H9 (cell line): ENCODE results near the gene ALG1L2. TPM values are rescaled to one million over a fixed set of nuclear protein-coding genes. Genes with fewer than 3 reads are reported as not detected.

Experiments
- DNase-seq: peaks from one replicate; pipeline ENCODE4 v3.0.0-alpha.2; 2017
- H2AFZ ChIP-seq: one replicate; pipeline ENCODE4 v1.6.1; 2013; ENCODE audit warnings: mild to moderate bottlenecking, low read length, control low read depth, moderate library complexity
- H2AK5ac ChIP-seq: 2 replicates; pipeline ENCODE4 v1.6.1; 2013; ENCODE audit warnings: low read length, control low read depth, mixed read lengths; ENCODE audit not compliant: insufficient read length
- H2BK120ac ChIP-seq: one replicate; pipeline ENCODE4 v1.6.1; 2013; ENCODE audit warnings: low read depth, mild to moderate bottlenecking, low read length, control low read depth, inconsistent platforms; ENCODE audit not compliant: poor library complexity, severe bottlenecking
- H2BK12ac ChIP-seq: 2 replicates; pipeline ENCODE4 v1.6.1; 2013; ENCODE audit warnings: low read length, control low read depth, mixed read lengths, low read depth; ENCODE audit not compliant: insufficient read length
- H2BK15ac ChIP-seq: 2 replicates; pipeline ENCODE4 v1.6.1; 2013; ENCODE audit warnings: low read depth, low read length, control low read depth
- H2BK20ac ChIP-seq: one replicate; pipeline ENCODE4 v1.6.1; 2013; ENCODE audit warnings: low read depth, mild to moderate bottlenecking, low read length, control low read depth, inconsistent platforms; ENCODE audit not compliant: poor library complexity, severe bottlenecking
- H2BK5ac ChIP-seq: 2 replicates; pipeline ENCODE4 v1.6.1; 2013; ENCODE audit warnings: low read length, control low read depth, mixed read lengths; ENCODE audit not compliant: insufficient read length
- H3K14ac ChIP-seq: 2 replicates; pipeline ENCODE4 v1.6.1; 2013; ENCODE audit warnings: low read length, control low read depth; ENCODE audit not compliant: insufficient read depth
- H3K18ac ChIP-seq: 2 replicates; pipeline ENCODE4 v1.6.1; 2013; ENCODE audit warnings: low read depth, mild to moderate bottlenecking, mixed read lengths, low read length, control low read depth; ENCODE audit not compliant: insufficient read length
- H3K23ac ChIP-seq: 2 replicates; pipeline ENCODE4 v1.6.1; 2013; ENCODE audit warnings: low read length, control low read depth, mixed read lengths, low read depth; ENCODE audit not compliant: insufficient read length
- H3K23me2 ChIP-seq: 2 replicates; pipeline ENCODE4 v1.6.1; 2013; ENCODE audit warnings: low read depth, mild to moderate bottlenecking, mixed read lengths, low read length, control low read depth; ENCODE audit not compliant: insufficient read length, poor library complexity, severe bottlenecking
- H3K27ac ChIP-seq: 2 replicates; pipeline ENCODE4 v1.5.1; 2013; ENCODE audit warnings: low read length, control low read depth, mixed read lengths, low read depth; ENCODE audit not compliant: insufficient read length
- H3K27me3 ChIP-seq: 2 replicates; pipeline ENCODE4 v1.6.1; 2013; ENCODE audit warnings: low read length, control low read depth, inconsistent platforms; ENCODE audit not compliant: insufficient read depth
- H3K4ac ChIP-seq: 2 replicates; pipeline ENCODE4 v1.6.1; 2013; ENCODE audit warnings: low read depth, mild to moderate bottlenecking, control low read depth, inconsistent platforms, low read length, moderate library complexity
- H3K4me1 ChIP-seq: 2 replicates; pipeline ENCODE4 v1.6.1; 2013; ENCODE audit warnings: low read length, control low read depth, inconsistent platforms; ENCODE audit not compliant: insufficient read depth
- H3K4me2 ChIP-seq: 2 replicates; pipeline ENCODE4 v1.6.1; 2013; ENCODE audit warnings: low read length, control low read depth, mixed read lengths; ENCODE audit not compliant: insufficient read length, insufficient read depth
- H3K56ac ChIP-seq: 2 replicates; pipeline ENCODE4 v1.6.1; 2013; ENCODE audit warnings: low read depth, mild to moderate bottlenecking, mixed read lengths, low read length, control low read depth; ENCODE audit not compliant: insufficient read length
- H3K79me1 ChIP-seq: 2 replicates; pipeline ENCODE4 v1.6.1; 2013; ENCODE audit warnings: low read depth, mild to moderate bottlenecking, moderate library complexity, low read length, control low read depth, inconsistent platforms; ENCODE audit not compliant: insufficient read depth, poor library complexity, severe bottlenecking
- H3K79me2 ChIP-seq: 2 replicates; pipeline ENCODE4 v1.6.1; 2013; ENCODE audit warnings: low read length, control low read depth, inconsistent platforms; ENCODE audit not compliant: insufficient read depth
- H3K9ac ChIP-seq: 2 replicates; pipeline ENCODE4 v1.6.1; 2013; ENCODE audit warnings: low read length, control low read depth, mixed read lengths; ENCODE audit not compliant: insufficient read length; ENCODE audit errors: extremely low read depth
- H3K9me3 ChIP-seq: one replicate; pipeline ENCODE4 v1.6.1; 2013; ENCODE audit warnings: low read depth, low read length, inconsistent platforms; ENCODE audit not compliant: control insufficient read depth
- H3T11ph ChIP-seq: one replicate; pipeline ENCODE4 v1.6.1; 2013; ENCODE audit warnings: mild to moderate bottlenecking, low read length, control low read depth, inconsistent platforms
- H4K20me1 ChIP-seq: one replicate; pipeline ENCODE4 v1.6.1; 2013; ENCODE audit not compliant: control insufficient read depth, insufficient read length, insufficient read depth
- H4K5ac ChIP-seq: 2 replicates; pipeline ENCODE4 v1.6.1; 2013; ENCODE audit warnings: low read depth, mild to moderate bottlenecking, mixed read lengths, low read length, control low read depth; ENCODE audit not compliant: insufficient read length
- H4K8ac ChIP-seq: replicated peaks from 2 replicates; pipeline ENCODE4 v1.6.1; 2013; ENCODE audit warnings: low read length, control low read depth, mixed read lengths, low read depth; ENCODE audit not compliant: insufficient read length
- H4K91ac ChIP-seq: 2 replicates; pipeline ENCODE4 v1.6.1; 2013; ENCODE audit warnings: low read depth, mild to moderate bottlenecking, moderate library complexity, mixed read lengths, low read length, control low read depth; ENCODE audit not compliant: insufficient read length
- H3K27ac Mint-ChIP-seq, 3 experiments: 2 replicates in 2 of 3; 3 replicates in 1 of 3; pipeline ENCODE4 v1.8.0; 2020 to 2021; ENCODE audit warnings: mixed read lengths in 3 of 3, mild to moderate bottlenecking in 1 of 3, moderate library complexity in 1 of 3
- H3K27me3 Mint-ChIP-seq: 2 replicates; pipeline ENCODE4 v1.8.0; 2021; ENCODE audit warnings: low read depth, mild to moderate bottlenecking, moderate library complexity, mixed read lengths
- H3K36me3 Mint-ChIP-seq, 3 experiments: 2 replicates in 2 of 3; 3 replicates in 1 of 3; pipeline ENCODE4 v1.8.0; 2020 to 2021; ENCODE audit warnings: low read depth in 3 of 3, mixed read lengths in 3 of 3; ENCODE audit not compliant: insufficient read depth in 1 of 3
- H3K4me1 Mint-ChIP-seq, 2 experiments: 2 replicates each; pipeline ENCODE4 v1.8.0; 2020; ENCODE audit warnings: mixed read lengths in 2 of 2
- H3K4me3 Mint-ChIP-seq, 2 experiments: 2 replicates in 1 of 2; 3 replicates in 1 of 2; pipeline ENCODE4 v1.8.0; 2020 to 2021; ENCODE audit warnings: mild to moderate bottlenecking in 2 of 2, mixed read lengths in 2 of 2, moderate library complexity in 1 of 2
- H3K9me3 Mint-ChIP-seq, 2 experiments: 2 replicates in 1 of 2; 3 replicates in 1 of 2; pipeline ENCODE4 v1.8.0; 2020; ENCODE audit warnings: mild to moderate bottlenecking in 2 of 2, mixed read lengths in 2 of 2, moderate library complexity in 1 of 2
- WGBS: extraction: QIAGEN DNeasy Blood & Tissue Kit; methylation state at CpG from one replicate; pipeline ENCODE4 v1.1.7; 2013; ENCODE audit warnings: missing lambda C conversion rate, low lambda C conversion rate, mixed read lengths; ENCODE audit not compliant: insufficient read length; ENCODE audit errors: extremely low coverage; 5-methylcytosine and 5-hydroxymethylcytosine counted together
- total RNA-seq: library from RNA; stranded (reverse); gene quantifications from 2 replicates; pipeline ENCODE4 v1.2.1, GENCODE V29; 2021
- TF ChIP-seq, protein P1 (sequence below): fragments of 200-600 bp; sonication (generic); conservative IDR thresholded peaks from 3 replicates; pipeline ENCODE4 v1.8.0; 2021; ENCODE audit warnings: antibody characterized with exemption, mild to moderate bottlenecking

ALG1L2 gene
- total RNA-seq, 1 experiment from 2014 or later: 1.2 TPM

GRCh38 chr3:130044370-130044769 lies 37.3 kb upstream of the ALG1L2 start:
- Histone ChIP-seq H3K56ac (no peak overlapping the region), H3K79me1 (no peaks in the 10 kb centered on the region), H3K23me2 (no peaks in the 10 kb centered on the region), H3K27ac (no peak overlapping the region), H3K18ac (no peak overlapping the region), H2AFZ (no peak overlapping the region), H3K14ac (no peak overlapping the region), H3K4ac (no peak overlapping the region), H3K4me1 (no peaks in the 10 kb centered on the region), H3T11ph (no peak overlapping the region), H4K5ac (no peak overlapping the region), H3K4me2 (no peak overlapping the region), H2BK5ac (no peak overlapping the region), H4K8ac (no peak overlapping the region), H2BK20ac (no peak overlapping the region), H2BK15ac (no peak overlapping the region), H3K27me3 (no peaks in the 10 kb centered on the region), H4K91ac (no peak overlapping the region), H3K9ac (no peak overlapping the region), H2AK5ac (no peak overlapping the region), H3K9me3 (no peaks in the 10 kb centered on the region), H4K20me1 (no peaks in the 10 kb centered on the region), H3K23ac (no peak overlapping the region), H2BK120ac (no peak overlapping the region), H2BK12ac (no peak overlapping the region), H3K79me2 (no peaks in the 10 kb centered on the region)
- DNase-seq: no peak
- no CpG with 5 or more reads among the region's 11 CpGs for WGBS
- TF ChIP-seq, protein P1, sequence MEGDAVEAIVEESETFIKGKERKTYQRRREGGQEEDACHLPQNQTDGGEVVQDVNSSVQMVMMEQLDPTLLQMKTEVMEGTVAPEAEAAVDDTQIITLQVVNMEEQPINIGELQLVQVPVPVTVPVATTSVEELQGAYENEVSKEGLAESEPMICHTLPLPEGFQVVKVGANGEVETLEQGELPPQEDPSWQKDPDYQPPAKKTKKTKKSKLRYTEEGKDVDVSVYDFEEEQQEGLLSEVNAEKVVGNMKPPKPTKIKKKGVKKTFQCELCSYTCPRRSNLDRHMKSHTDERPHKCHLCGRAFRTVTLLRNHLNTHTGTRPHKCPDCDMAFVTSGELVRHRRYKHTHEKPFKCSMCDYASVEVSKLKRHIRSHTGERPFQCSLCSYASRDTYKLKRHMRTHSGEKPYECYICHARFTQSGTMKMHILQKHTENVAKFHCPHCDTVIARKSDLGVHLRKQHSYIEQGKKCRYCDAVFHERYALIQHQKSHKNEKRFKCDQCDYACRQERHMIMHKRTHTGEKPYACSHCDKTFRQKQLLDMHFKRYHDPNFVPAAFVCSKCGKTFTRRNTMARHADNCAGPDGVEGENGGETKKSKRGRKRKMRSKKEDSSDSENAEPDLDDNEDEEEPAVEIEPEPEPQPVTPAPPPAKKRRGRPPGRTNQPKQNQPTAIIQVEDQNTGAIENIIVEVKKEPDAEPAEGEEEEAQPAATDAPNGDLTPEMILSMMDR: no peak
- no peaks in the 10 kb centered on the region for H3K4me1 Mint-ChIP-seq
- H3K27ac Mint-ChIP-seq: peak overlapping the region in 1 of 3 experiments; percentile 0; a peak in 1 of 7 replicates
- H3K36me3 Mint-ChIP-seq: no peaks in the 10 kb centered on the region; a peak in 1 of 7 replicates
- no peak overlapping the region for H3K4me3 Mint-ChIP-seq
- H3K27me3 Mint-ChIP-seq: peaks cover 7% of the 10 kb centered on the region
- H3K9me3 Mint-ChIP-seq: peaks cover 0 to 5% of the 10 kb centered on the region in 2 experiments; a peak in 3 of 5 replicates
